Measurements from ENCODE around the gene SH3RF3. TPM values are rescaled to one million over a fixed set of nuclear protein-coding genes. Genes with fewer than 3 reads are reported as not detected.

SH3RF3 gene
- total RNA-seq, 1 donor from 2014 or later, result 10.8 TPM

- DNase-seq (ENCODE audit: extremely low spot score in 2 of 2), result no peak
- Histone ChIP-seq H3K36me3 (no peaks in the 10 kb centered on the region), H3K27me3 (no peaks in the 10 kb centered on the region), H3K9me3 (no peaks in the 10 kb centered on the region), H3K4me1 (no peaks in the 10 kb centered on the region), H3K27ac (no peak overlapping the region), H3K4me3 (no peak overlapping the region)
- intact Hi-C loops (cut with DNase I), result no loop called here
- TF ChIP-seq POLR2A (IDR thresholded peaks at IDR 0.05), result no peak
- TF ChIP-seq CTCF (IDR thresholded peaks at IDR 0.05), result no peak
- no peak for TF ChIP-seq POLR2AphosphoS5 (IDR thresholded peaks at IDR 0.05; ENCODE audit: insufficient read depth in 1 of 2, low read depth in 1 of 2)
Observed at GRCh38 chr2:109226622-109227021, 97.6 kb downstream of the SH3RF3 start.

GRCh38 chr2:109229094-109229675 lies 100.2 kb downstream of the SH3RF3 start:
- Histone ChIP-seq H3K4me1 (no peaks in the 10 kb centered on the region), H3K36me3 (no peaks in the 10 kb centered on the region), H3K9me3 (no peaks in the 10 kb centered on the region), H3K27me3 (no peaks in the 10 kb centered on the region), H3K27ac (no peak overlapping the region), H3K4me3 (no peak overlapping the region)
- TF ChIP-seq CTCF (IDR thresholded peaks at IDR 0.05) (no peak), POLR2A (IDR thresholded peaks at IDR 0.05) (no peak)
- intact Hi-C loops (cut with DNase I), result no loop called here
- DNase-seq (ENCODE audit: extremely low spot score in 2 of 2), result no peak

- intact Hi-C loops (cut with DNase I), result no loop called here
- Histone ChIP-seq H3K4me3 (no peak overlapping the region), H3K36me3 (no peaks in the 10 kb centered on the region), H3K27me3 (no peaks in the 10 kb centered on the region), H3K9me3 (no peaks in the 10 kb centered on the region), H3K4me1 (no peaks in the 10 kb centered on the region), H3K27ac (no peak overlapping the region)
- TF ChIP-seq CTCF (IDR thresholded peaks at IDR 0.05) (no peak), POLR2A (IDR thresholded peaks at IDR 0.05) (no peak), POLR2AphosphoS5 (IDR thresholded peaks at IDR 0.05; ENCODE audit: insufficient read depth in 1 of 2, low read depth in 1 of 2) (no peak)
- DNase-seq (ENCODE audit: extremely low spot score in 2 of 2), result no peak
Observed at GRCh38 chr2:109230941-109231420, 102.0 kb downstream of the SH3RF3 start.

- no peaks in the 10 kb centered on the region for H3K27me3 ChIP-seq
- H3K27ac ChIP-seq, result no peak overlapping the region
- no peak for DNase-seq (ENCODE audit: extremely low spot score in 2 of 2)
- no peaks in the 10 kb centered on the region for H3K36me3 ChIP-seq
- intact Hi-C loops (cut with DNase I), result no loop called here
- no peaks in the 10 kb centered on the region for H3K4me1 ChIP-seq
- H3K4me3 ChIP-seq, result no peak overlapping the region
- TF ChIP-seq POLR2AphosphoS5 (IDR thresholded peaks at IDR 0.05; ENCODE audit: insufficient read depth in 1 of 2, low read depth in 1 of 2), result no peak
- no peak for TF ChIP-seq POLR2A (IDR thresholded peaks at IDR 0.05)
- TF ChIP-seq CTCF (IDR thresholded peaks at IDR 0.05), result no peak
- H3K9me3 ChIP-seq, result no peaks in the 10 kb centered on the region
Observed at GRCh38 chr2:109231428-109231827, 102.4 kb downstream of the SH3RF3 start.

- DNase-seq (ENCODE audit: extremely low spot score in 2 of 2), result no peak
Observed at GRCh38 chr2:109231996-109232705, 103.1 kb downstream of the SH3RF3 start.

More at GRCh38 chr2:109231996-109232705, 103.1 kb downstream of the SH3RF3 start:
- H3K4me3 ChIP-seq, result no peak overlapping the region
- TF ChIP-seq CTCF (IDR thresholded peaks at IDR 0.05), result no peak
- intact Hi-C loops (cut with DNase I), result no loop called here
- H3K27me3 ChIP-seq, result no peaks in the 10 kb centered on the region
- H3K4me1 ChIP-seq, result no peaks in the 10 kb centered on the region
- H3K9me3 ChIP-seq, result no peaks in the 10 kb centered on the region
- no peaks in the 10 kb centered on the region for H3K36me3 ChIP-seq
- no peak overlapping the region for H3K27ac ChIP-seq

All from vagina (tissue), 2 donors.